Neural crest cell (in vitro differentiated cells): ENCODE data around the gene LPAR3. TPM values are rescaled to one million over a fixed set of nuclear protein-coding genes. Genes with fewer than 3 reads are reported as not detected.

Experiments used
- DNase-seq: peaks from one replicate; pipeline ENCODE4 v3.0.0; 2021; ENCODE audit warnings: low read depth, mixed read lengths, low spot score
- H3K27ac Mint-ChIP-seq: one replicate; pipeline ENCODE4 v1.8.0; 2021; ENCODE audit warnings: mild to moderate bottlenecking, mixed read lengths; ENCODE audit not compliant: unreplicated experiment
- H3K27me3 Mint-ChIP-seq: 2 replicates; pipeline ENCODE4 v1.8.0; 2021; ENCODE audit warnings: low read depth, mild to moderate bottlenecking, mixed read lengths
- H3K36me3 Mint-ChIP-seq: 2 replicates; pipeline ENCODE4 v1.8.0; 2021; ENCODE audit warnings: low read depth, mild to moderate bottlenecking, mixed read lengths
- H3K4me1 Mint-ChIP-seq: 2 replicates; pipeline ENCODE4 v1.8.0; 2021; ENCODE audit warnings: mixed read lengths
- H3K4me3 Mint-ChIP-seq: one replicate; pipeline ENCODE4 v1.8.0; 2021; ENCODE audit warnings: mild to moderate bottlenecking, mixed read lengths
- H3K9me3 Mint-ChIP-seq: 2 replicates; pipeline ENCODE4 v1.8.0; 2021; ENCODE audit warnings: mixed read lengths
- CTCF ChIP-seq: fragments of 200-600 bp; sonication (generic); conservative IDR thresholded peaks from 2 replicates; pipeline ENCODE4 v1.5.0; 2021; ENCODE audit warnings: antibody characterized with exemption, mild to moderate bottlenecking
- total RNA-seq: library from RNA; stranded (reverse); gene quantifications from 2 replicates; pipeline ENCODE4 v1.2.1, GENCODE V29; 2021

Gene LPAR3
- total RNA-seq, 1 donor from 2014 or later: 1.3 TPM

- no peaks in the 10 kb centered on the region for H3K27me3 Mint-ChIP-seq
Measured at GRCh38 chr1:84851839-84852238, 41.2 kb downstream of the LPAR3 start.

GRCh38 chr1:84849357-84849975 lies 43.5 kb downstream of the LPAR3 start:
- DNase-seq: no peak
- Mint-ChIP-seq H3K9me3 (peaks cover 4% of the 10 kb centered on the region), H3K36me3 (no peaks in the 10 kb centered on the region), H3K4me1 (no peaks in the 10 kb centered on the region), H3K27ac (no peak overlapping the region), H3K27me3 (no peaks in the 10 kb centered on the region), H3K4me3 (no peak overlapping the region)
- TF ChIP-seq CTCF: no peak

More at GRCh38 chr1:84851839-84852238, 41.2 kb downstream of the LPAR3 start:
- Mint-ChIP-seq H3K27ac (no peak overlapping the region), H3K4me1 (peaks cover 11% of the 10 kb centered on the region), H3K4me3 (no peak overlapping the region), H3K36me3 (no peaks in the 10 kb centered on the region), H3K9me3 (peaks cover 4% of the 10 kb centered on the region)
- no peak for TF ChIP-seq CTCF
- DNase-seq: no peak

- H3K27me3 Mint-ChIP-seq: no peaks in the 10 kb centered on the region
- peak overlapping the region; percentile 5 for H3K27ac Mint-ChIP-seq
- no peaks in the 10 kb centered on the region for H3K4me1 Mint-ChIP-seq
- no peak for TF ChIP-seq CTCF
- no peaks in the 10 kb centered on the region for H3K36me3 Mint-ChIP-seq
- H3K9me3 Mint-ChIP-seq: no peaks in the 10 kb centered on the region
- no peak overlapping the region for H3K4me3 Mint-ChIP-seq
- no peak for DNase-seq
Measured at GRCh38 chr1:84847253-84848250, 45.5 kb downstream of the LPAR3 start.

GRCh38 chr1:84846387-84846786 lies 46.6 kb downstream of the LPAR3 start:
- H3K4me3 Mint-ChIP-seq: no peak overlapping the region
- H3K36me3 Mint-ChIP-seq: no peaks in the 10 kb centered on the region
- no peaks in the 10 kb centered on the region for H3K27me3 Mint-ChIP-seq
- H3K9me3 Mint-ChIP-seq: no peaks in the 10 kb centered on the region
- TF ChIP-seq CTCF: no peak
- no peak overlapping the region for H3K27ac Mint-ChIP-seq
- H3K4me1 Mint-ChIP-seq: no peaks in the 10 kb centered on the region
- DNase-seq: no peak

- no peak overlapping the region for H3K4me3 Mint-ChIP-seq
- no peak for TF ChIP-seq CTCF
- DNase-seq: no peak
- H3K9me3 Mint-ChIP-seq: no peaks in the 10 kb centered on the region
- H3K36me3 Mint-ChIP-seq: no peaks in the 10 kb centered on the region
- no peaks in the 10 kb centered on the region for H3K27me3 Mint-ChIP-seq
- no peak overlapping the region for H3K27ac Mint-ChIP-seq
- H3K4me1 Mint-ChIP-seq: no peaks in the 10 kb centered on the region
Measured at GRCh38 chr1:84845357-84845756, 47.6 kb downstream of the LPAR3 start.
